HepG2 (cell line): ENCODE measurements around the gene KANSL1. TPM values are rescaled to one million over a fixed set of nuclear protein-coding genes. Genes with fewer than 3 reads are reported as not detected.

ENCODE experiments used
- ATAC-seq: fragments of 200-7000 bp; cut with Tn5 transposase; 3 replicates; pipeline ENCODE4 v1.9.1; 2020; ENCODE audit warnings: mild to moderate bottlenecking, moderate library complexity
- BruUV-seq: library from RNA; stranded (reverse); fragments of 400-500 nt; replicated peaks from 2 replicates; lab custom pipeline; 2021; lab: Mats Ljungman, UMichigan
- CTCF ChIA-PET: fragments of 300-600 bp; formaldehyde crosslinking; extraction: SDS; loops from one replicate; lab custom pipeline; 2021; ENCODE audit warnings: low total read pairs, inconsistent platforms, low intra/inter-chr PET ratio; lab: Yijun Ruan, JAX
- POLR2A ChIA-PET: fragments of 350-600 bp; sonication (Branson Sonifier 250); formaldehyde crosslinking; loops from one replicate; lab custom pipeline; 2020; ENCODE audit warnings: antibody characterized with exemption, inconsistent platforms; lab: Yijun Ruan, JAX
- DNase-seq: peaks from one replicate; pipeline ENCODE4 v3.0.0-alpha.2; 2015; ENCODE audit warnings: low spot score
- FAIRE-seq: peaks from 3 replicates; lab custom pipeline; 2011; peaks lifted over from hg19 to GRCh38; lab: Jason Lieb, UNC
- H2AFZ ChIP-seq: one replicate; pipeline ENCODE4 v1.6.1; 2011; ENCODE audit warnings: low read length, inconsistent platforms
- H3K27ac ChIP-seq: fragments of 300-600 bp; 3 replicates; pipeline ENCODE4 v1.8.0; 2011; ENCODE audit warnings: mixed run types, mild to moderate bottlenecking, mixed read lengths, low read length, inconsistent platforms; ENCODE audit not compliant: insufficient read depth; ENCODE audit errors: extremely low read length
- H3K27me3 ChIP-seq, 2 experiments: fragments of 200-600 bp in 1 of 2; 2 replicates in 1 of 2; 3 replicates in 1 of 2; pipeline versions ENCODE4 v1.6.0 to v1.8.0; 2011; ENCODE audit warnings: low read length in 2 of 2, mild to moderate bottlenecking in 2 of 2, moderate library complexity in 2 of 2, inconsistent platforms in 1 of 2; ENCODE audit not compliant: insufficient read depth in 2 of 2, control insufficient read depth in 1 of 2
- H3K36me3 ChIP-seq, 2 experiments: fragments of 200-600 bp in 1 of 2; replicated peaks in 1 of 2; 2 replicates in 1 of 2; 3 replicates in 1 of 2; pipeline versions ENCODE4 v1.5.1 to v1.8.0; 2011; ENCODE audit warnings: low read length in 2 of 2, inconsistent platforms in 1 of 2; ENCODE audit not compliant: insufficient read depth in 2 of 2, control insufficient read depth in 1 of 2
- H3K4me1 ChIP-seq: 2 replicates; pipeline ENCODE4 v1.5.1; 2012; ENCODE audit warnings: low read length, inconsistent platforms; ENCODE audit not compliant: insufficient read depth
- H3K4me2 ChIP-seq: 2 replicates; pipeline ENCODE4 v1.6.0; 2011; ENCODE audit warnings: low read depth, low read length, inconsistent platforms
- H3K4me3 ChIP-seq, 3 experiments: fragments of 200-600 bp in 1 of 3; sonication (generic), shearing (Covaris generic) in 1 of 3; replicated peaks in 1 of 3; 2 replicates each; pipeline ENCODE4 v1.5.1; 2011 to 2016; ENCODE audit warnings: low read length in 3 of 3, inconsistent platforms in 2 of 3, low read depth in 2 of 3, mild to moderate bottlenecking in 2 of 3, control low read depth in 1 of 3, mixed read lengths in 1 of 3; ENCODE audit not compliant: insufficient read depth in 1 of 3
- H3K79me2 ChIP-seq: one replicate; pipeline ENCODE4 v1.6.1; 2011; ENCODE audit warnings: low read length, inconsistent platforms; ENCODE audit not compliant: insufficient read depth
- H3K9ac ChIP-seq: 2 replicates; pipeline ENCODE4 v1.6.0; 2011; ENCODE audit warnings: mild to moderate bottlenecking, low read depth, low read length, inconsistent platforms; ENCODE audit not compliant: insufficient read depth
- H3K9me3 ChIP-seq: 2 replicates; pipeline ENCODE4 v1.5.1; 2012; ENCODE audit warnings: mild to moderate bottlenecking, low read length
- H4K20me1 ChIP-seq: 2 replicates; pipeline ENCODE4 v1.6.0; 2011; ENCODE audit warnings: inconsistent platforms, mild to moderate bottlenecking, low read length, moderate library complexity; ENCODE audit not compliant: insufficient read depth
- AHR ChIP-seq: IDR thresholded peaks from 2 replicates; pipeline ENCODE4 v1.6.1; 2018; ENCODE audit warnings: missing genetic modification reagents, missing compliant biosample characterization
- CHCHD3 ChIP-seq: sonication (generic); formaldehyde crosslinking; IDR thresholded peaks from 2 replicates; pipeline ENCODE4 v1.8.0; 2022; ENCODE audit warnings: mild to moderate bottlenecking, missing genetic modification reagents, moderate library complexity
- E2F2 ChIP-seq: sonication (generic); formaldehyde crosslinking; IDR thresholded peaks from 2 replicates; pipeline ENCODE4 v1.4.0; 2020; ENCODE audit warnings: missing genetic modification reagents, borderline replicate concordance
- HMGXB4 ChIP-seq, 2 experiments: sonication (generic) in 1 of 2; formaldehyde crosslinking in 1 of 2; IDR thresholded peaks; 2 replicates each; pipeline versions ENCODE4 v1.4.0 to v1.6.1; 2018 to 2020; ENCODE audit warnings: missing genetic modification reagents in 2 of 2, borderline replicate concordance in 1 of 2, low read depth in 1 of 2, mild to moderate bottlenecking in 1 of 2, missing biosample characterization in 1 of 2
- JUN ChIP-seq: sonication (generic); formaldehyde crosslinking; IDR thresholded peaks from 2 replicates; pipeline ENCODE4 v1.4.0; 2020; ENCODE audit warnings: mild to moderate bottlenecking, missing genetic modification reagents
- KDM4B ChIP-seq: sonication (generic); formaldehyde crosslinking; IDR thresholded peaks from 2 replicates; pipeline ENCODE4 v1.4.0; 2020; ENCODE audit warnings: missing genetic modification reagents
- NFE2L2 ChIP-seq: fragments of 150-350 bp; IDR thresholded peaks from 2 replicates; pipeline ENCODE4 v1.6.1; 2014; ENCODE audit warnings: low read length
- NR0B2 ChIP-seq: sonication (generic); formaldehyde crosslinking; IDR thresholded peaks from 2 replicates; pipeline ENCODE4 v1.4.0; 2020; ENCODE audit warnings: mild to moderate bottlenecking, missing genetic modification reagents
- RELA ChIP-seq: sonication (generic); formaldehyde crosslinking; IDR thresholded peaks from 2 replicates; pipeline ENCODE4 v1.4.0; 2020; ENCODE audit warnings: missing genetic modification reagents
- SMYD3 ChIP-seq: sonication (generic); formaldehyde crosslinking; IDR thresholded peaks from 2 replicates; pipeline ENCODE4 v1.8.1; 2023; ENCODE audit warnings: mild to moderate bottlenecking, missing genetic modification reagents
- ZBTB26 ChIP-seq: IDR thresholded peaks from 2 replicates; pipeline ENCODE4 v1.6.1; 2016; ENCODE audit warnings: missing compliant biosample characterization, missing genetic modification reagents, borderline replicate concordance
- ZMAT5 ChIP-seq: sonication (generic); formaldehyde crosslinking; IDR thresholded peaks from 2 replicates; pipeline ENCODE4 v1.5.0; 2020; ENCODE audit warnings: mild to moderate bottlenecking, low read depth, missing genetic modification reagents, borderline replicate concordance
- ZNF207 ChIP-seq: fragments of 450-650 bp; IDR thresholded peaks from 2 replicates; pipeline ENCODE4 v1.6.1; 2016; ENCODE audit warnings: antibody characterized with exemption, borderline replicate concordance
- ZNF256 ChIP-seq: sonication (generic); formaldehyde crosslinking; conservative IDR thresholded peaks from 2 replicates; pipeline ENCODE4 v1.4.0; 2020; ENCODE audit warnings: missing genetic modification reagents
- ZNF576 ChIP-seq: sonication (generic); formaldehyde crosslinking; IDR thresholded peaks from 2 replicates; pipeline ENCODE4 v1.4.0; 2020; ENCODE audit warnings: mild to moderate bottlenecking, missing genetic modification reagents
- ZNF720 ChIP-seq: sonication (generic); formaldehyde crosslinking; IDR thresholded peaks from 2 replicates; pipeline ENCODE4 v1.4.0; 2020; ENCODE audit warnings: missing genetic modification reagents
- ZUFSP ChIP-seq: sonication (generic); formaldehyde crosslinking; IDR thresholded peaks from 2 replicates; pipeline ENCODE4 v1.9.0; 2021; ENCODE audit warnings: missing genetic modification reagents, mild to moderate bottlenecking, borderline replicate concordance
- WGBS: methylation state at CpG from one replicate; pipeline ENCODE4 v1.1.6; 2017; ENCODE audit warnings: low lambda C conversion rate; 5-methylcytosine and 5-hydroxymethylcytosine counted together
- in situ Hi-C: cut with HindIII; loops from 2 replicates; pipeline ENCODE4 v1.10.0; 2017; ENCODE audit warnings: low pct_unique_long_range_greater_than_20kb; ENCODE audit not compliant: extremely low pct_ligation_motif_present
- intact Hi-C: fragments of 100-400 bp; cut with micrococcal nuclease; formaldehyde crosslinking; loops from one replicate; pipeline ENCODE4 v1.10.0; 2022; ENCODE audit not compliant: unreplicated experiment
- polyA plus RNA-seq, 8 experiments: library from polyadenylated mRNA; depleted of rRNA in 3 of 8; stranded (reverse) in 7 of 8; unstranded in 1 of 8; fragments of >200 nt; fragmentation: Illumina TruSeq in 4 of 8; extraction: Trizol in 4 of 8; gene quantifications; 2 replicates each; pipeline versions ENCODE4 v1.2.1 to v1.2.3, GENCODE V29; 2011 to 2016; ENCODE audit warnings: low read depth in 4 of 8, missing spikeins in 1 of 8, mixed read lengths in 1 of 8; ENCODE audit not compliant: insufficient read depth in 1 of 8
- total RNA-seq, 5 experiments: library from RNA; depleted of rRNA; stranded (reverse); fragments of >200 nt; fragmentation: Illumina TruSeq; extraction: Trizol; gene quantifications; 2 replicates each; pipeline ENCODE4 v1.2.3, GENCODE V29; 2016; ENCODE audit warnings: low read depth in 1 of 5

KANSL1 gene
- total and polyA plus RNA-seq, 2 of the 13 experiments (the other 11 are each of a cell fraction or from before 2014, with no cell fraction given) = 24.0 to 59.6 TPM

- WGBS = 92% methylated on average over 2 of the region's 2 CpGs
- Histone ChIP-seq H3K9me3 (no peaks in the 10 kb centered on the region), H4K20me1 (peaks cover 88% of the 10 kb centered on the region), H2AFZ (no peak overlapping the region), H3K27ac (no peak overlapping the region), H3K4me3 (no peak overlapping the region), H3K36me3 (no peaks in the 10 kb centered on the region), H3K4me2 (no peak overlapping the region), H3K27me3 (no peaks in the 10 kb centered on the region), H3K79me2 (peaks cover 98% of the 10 kb centered on the region), H3K9ac (no peak overlapping the region), H3K4me1 (peaks cover 63% of the 10 kb centered on the region)
- no peak for TF ChIP-seq NR0B2 (CRISPR knock-in tag)
- no peak for TF ChIP-seq ZUFSP (CRISPR knock-in tag)
- no peak for TF ChIP-seq ZNF256 (CRISPR knock-in tag)
- no peak for TF ChIP-seq HMGXB4 (CRISPR knock-in tag; IDR thresholded peaks at IDR 0.05; ENCODE audit: borderline replicate concordance in 1 of 2, low read depth in 1 of 2)
- TF ChIP-seq AHR = no peak
- no peak for TF ChIP-seq ZNF207
- no peak for TF ChIP-seq KDM4B
- no peak for TF ChIP-seq ZNF720 (CRISPR knock-in tag)
- TF ChIP-seq RELA (CRISPR knock-in tag) = no peak
- no peak for TF ChIP-seq CHCHD3
- TF ChIP-seq NFE2L2 = no peak
- no peak for TF ChIP-seq E2F2
- no peak for TF ChIP-seq ZBTB26 (CRISPR knock-in tag)
- TF ChIP-seq JUN (CRISPR knock-in tag) = no peak
- no peak for TF ChIP-seq ZMAT5 (CRISPR knock-in tag)
- no peak for TF ChIP-seq ZNF576 (CRISPR knock-in tag)
- no peak for TF ChIP-seq SMYD3
- intact Hi-C loops (no loop called here), in situ Hi-C loops (no loop called here)
- CTCF ChIA-PET = no interaction called here
- DNase-seq (no peak), FAIRE-seq (no peak), ATAC-seq (peak; percentile 32; the same call in 2 of the 3 replicates)
- POLR2A ChIA-PET = no interaction called here
- no TSS peak for BruUV-seq
These were observed 33.5 kb downstream of the KANSL1 start for GRCh38 chr17:46159686-46160085.
